ENCODE measurements around the gene MRC1. TPM values are rescaled to one million over a fixed set of nuclear protein-coding genes. Genes with fewer than 3 reads are reported as not detected.
A peak's percentile ranks its signal among the peaks of the same experiment; 100 is the strongest.

Gene MRC1
- total and polyA plus RNA-seq, 5 experiments from 2014 or later = 1.2 to 1.3 TPM; not detected in 3

DNA sequence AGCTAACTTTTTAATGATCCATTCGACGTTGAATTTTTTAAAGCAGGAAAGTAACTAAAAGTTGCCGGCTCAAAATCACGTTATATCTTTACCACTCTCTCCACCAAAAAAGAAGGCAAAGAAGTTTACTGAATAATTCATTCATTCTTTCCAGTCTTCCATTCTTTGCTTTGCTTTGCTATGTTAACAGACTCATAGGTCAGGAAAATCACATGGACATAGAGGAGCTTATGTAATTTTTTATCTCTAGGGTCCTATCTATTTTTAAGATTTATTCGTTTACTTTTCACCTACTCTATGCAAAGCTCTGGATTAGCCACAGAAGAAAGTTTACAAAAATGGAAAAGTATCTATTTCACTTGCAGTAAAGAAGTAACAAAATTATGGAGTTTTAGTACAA lies 52.6 kb downstream of the MRC1 start:
- POLR2A ChIA-PET = no interaction called here
- ATAC-seq (no peak), DNase-seq (no peak)
- no peaks in the 10 kb centered on the region for H3K36me3 Mint-ChIP-seq
- no peak overlapping the region for H3K27ac Mint-ChIP-seq
- H3K27me3 Mint-ChIP-seq = peaks cover 0 to 6% (median 0%) of the 10 kb centered on the region in 5 donors
- peaks cover 0 to 12% (median 3%) of the 10 kb centered on the region in 9 donors for H3K9me3 Mint-ChIP-seq
- no peak overlapping the region for H3K4me3 Mint-ChIP-seq
- H3K4me1 Mint-ChIP-seq = peaks cover 0 to 7% (median 3%) of the 10 kb centered on the region in 4 donors

DNA sequence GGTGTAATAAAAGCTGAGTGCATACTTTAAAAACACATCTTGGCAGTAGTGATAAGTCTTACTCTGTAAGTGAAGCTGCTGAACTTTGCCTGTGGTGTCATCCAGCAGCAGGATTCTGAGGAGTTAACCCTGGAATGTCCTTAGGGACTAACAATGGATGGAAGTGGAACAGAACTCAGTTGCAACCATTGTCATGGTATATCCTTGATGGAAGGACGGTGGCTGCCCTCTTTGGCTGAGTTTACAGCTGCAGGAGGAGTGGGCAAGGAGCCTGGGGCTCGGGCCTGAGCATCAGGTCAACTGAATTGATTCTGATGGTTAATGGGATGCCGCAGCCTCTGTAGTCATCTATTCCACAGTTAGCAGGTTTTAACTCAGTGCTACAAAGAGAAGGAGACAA lies 56.2 kb downstream of the MRC1 start:
- Mint-ChIP-seq H3K4me3 (no peak overlapping the region), H3K27me3 (peaks cover 0 to 11% (median 2%) of the 10 kb centered on the region in 5 donors), H3K4me1 (no peaks in the 10 kb centered on the region), H3K9me3 (peaks cover 0 to 3% (median 0%) of the 10 kb centered on the region in 9 donors), H3K36me3 (no peaks in the 10 kb centered on the region), H3K27ac (no peak overlapping the region)
- DNase-seq (no peak), ATAC-seq (no peak)
- POLR2A ChIA-PET = no interaction called here

DNA sequence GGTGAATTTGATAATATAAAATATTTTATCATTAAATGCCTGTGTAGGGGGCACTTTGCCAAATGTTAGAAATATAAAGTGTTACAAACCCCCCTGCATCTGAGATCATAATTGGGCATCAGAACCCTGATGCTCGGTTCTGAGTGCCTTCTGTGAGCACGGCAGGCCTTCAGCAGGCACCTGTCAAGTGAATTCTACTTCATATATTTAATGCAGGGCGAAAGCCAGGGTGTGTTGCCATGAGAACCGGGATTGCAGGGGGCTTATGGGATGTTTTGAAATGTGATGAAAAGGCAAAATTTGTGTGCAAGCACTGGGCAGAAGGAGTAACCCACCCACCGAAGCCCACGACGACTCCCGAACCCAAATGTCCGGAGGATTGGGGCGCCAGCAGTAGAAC lies 57.2 kb downstream of the MRC1 start:
- no peak overlapping the region for H3K27ac Mint-ChIP-seq
- H3K27me3 Mint-ChIP-seq = peaks cover 0 to 11% (median 2%) of the 10 kb centered on the region in 5 donors
- DNase-seq = no peak
- no peak overlapping the region for H3K4me3 Mint-ChIP-seq
- no peak for ATAC-seq
- H3K9me3 Mint-ChIP-seq = no peaks in the 10 kb centered on the region
- H3K36me3 Mint-ChIP-seq = no peaks in the 10 kb centered on the region
- POLR2A ChIA-PET = no interaction called here
- no peaks in the 10 kb centered on the region for H3K4me1 Mint-ChIP-seq

DNA sequence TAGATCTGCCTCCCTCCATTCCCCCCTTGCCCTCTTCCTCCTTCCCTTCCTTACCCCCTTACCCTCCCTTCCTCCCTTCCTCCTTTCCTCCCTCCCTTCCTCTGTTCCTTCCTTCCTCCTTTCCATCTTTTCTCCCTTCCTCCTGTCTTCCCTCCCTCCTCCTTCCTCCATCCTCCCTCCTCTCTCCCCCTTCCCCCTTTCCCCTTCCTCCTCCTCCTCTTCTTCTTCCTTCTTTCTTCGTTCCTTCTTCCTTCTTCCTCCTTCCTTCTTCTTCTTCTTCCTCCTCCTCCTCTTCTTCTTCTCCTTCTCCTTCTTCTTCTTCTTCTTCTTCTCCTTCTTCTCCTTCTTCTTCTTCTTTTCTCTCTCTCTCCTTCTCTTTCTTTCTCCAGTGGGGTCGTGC lies 57.9 kb downstream of the MRC1 start:
- peak overlapping the region in 1 of 10 donors; percentile 55 for H3K27ac Mint-ChIP-seq
- no peaks in the 10 kb centered on the region for H3K4me1 Mint-ChIP-seq

DNA sequence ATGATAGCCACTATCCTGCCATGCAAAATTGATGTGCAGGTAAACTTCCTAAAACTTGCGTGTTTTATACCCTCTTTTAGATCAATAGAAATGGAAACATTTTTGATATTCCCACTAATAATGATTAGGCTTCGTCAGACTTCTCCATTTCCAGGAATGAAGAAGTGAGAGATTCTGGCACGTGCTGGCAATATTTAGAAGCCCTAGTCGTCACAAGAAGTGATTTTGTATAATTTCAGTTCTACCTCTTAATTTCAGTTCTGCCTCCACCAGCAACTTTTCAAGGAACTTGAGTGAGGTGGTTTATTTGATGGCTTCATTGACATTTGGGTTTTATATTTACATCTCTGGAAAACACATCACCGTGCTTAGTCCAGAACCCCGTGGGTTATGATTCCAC lies 61.9 kb downstream of the MRC1 start:
- H3K27ac Mint-ChIP-seq = no peak overlapping the region
- no peak for DNase-seq
- no peak overlapping the region for H3K4me3 Mint-ChIP-seq
- ATAC-seq = no peak
- no peaks in the 10 kb centered on the region for H3K9me3 Mint-ChIP-seq
- H3K36me3 Mint-ChIP-seq = no peaks in the 10 kb centered on the region
- H3K4me1 Mint-ChIP-seq = no peaks in the 10 kb centered on the region
- POLR2A ChIA-PET = no interaction called here
- peaks cover 0 to 11% (median 2%) of the 10 kb centered on the region in 5 donors for H3K27me3 Mint-ChIP-seq

More for the DNA sequence above, 57.9 kb downstream of the MRC1 start:
- ATAC-seq (no peak), DNase-seq (no peak)
- H3K4me3 Mint-ChIP-seq = no peak overlapping the region
- no peaks in the 10 kb centered on the region for H3K9me3 Mint-ChIP-seq
- peaks cover 0 to 11% (median 2%) of the 10 kb centered on the region in 5 donors for H3K27me3 Mint-ChIP-seq
- no peaks in the 10 kb centered on the region for H3K36me3 Mint-ChIP-seq
- POLR2A ChIA-PET = no interaction called here

DNA sequence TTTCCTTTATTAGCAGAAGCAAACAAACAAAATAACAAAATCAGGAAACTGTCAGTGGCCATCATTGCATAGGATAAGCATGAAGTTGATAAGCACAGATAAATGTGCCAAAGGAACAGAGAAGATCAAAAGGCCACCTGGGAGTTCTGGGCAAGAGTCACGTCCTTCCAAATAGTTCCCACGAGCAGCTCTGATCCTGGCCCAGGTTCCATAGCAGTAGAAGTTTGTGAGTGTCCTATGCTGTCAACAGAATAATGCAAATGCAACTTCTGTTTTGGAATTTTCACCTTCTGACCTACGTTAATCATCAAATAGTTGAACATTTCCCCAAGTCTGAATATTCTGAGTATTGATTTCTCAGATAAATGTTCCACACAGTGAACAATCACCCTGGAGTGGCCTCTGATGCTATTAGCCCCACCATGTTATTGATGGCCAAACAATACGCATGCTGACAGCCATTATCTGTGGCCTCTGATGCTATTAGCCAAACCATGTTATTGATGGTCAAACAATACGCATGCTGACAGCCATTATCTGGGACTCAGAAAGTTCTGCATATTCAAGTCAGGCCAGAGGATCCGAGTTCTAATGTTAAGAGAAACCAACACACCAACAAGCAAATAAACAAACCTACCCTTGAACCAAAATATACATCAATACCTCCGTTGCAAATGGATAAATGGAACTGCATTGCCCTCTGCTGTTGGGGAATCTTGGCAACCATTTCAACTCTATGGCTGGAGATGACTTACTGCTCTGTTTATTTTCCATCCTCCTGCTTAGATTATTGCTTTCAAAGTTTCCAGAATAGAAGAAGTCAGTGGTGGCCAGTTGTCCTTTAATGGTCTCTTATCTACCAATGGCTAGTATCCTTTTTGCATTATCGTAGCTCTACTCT lies 63.3 kb downstream of the MRC1 start:
- no peak for ATAC-seq
- Mint-ChIP-seq H3K4me3 (no peak overlapping the region), H3K9me3 (no peaks in the 10 kb centered on the region), H3K4me1 (no peaks in the 10 kb centered on the region), H3K36me3 (no peaks in the 10 kb centered on the region), H3K27ac (no peak overlapping the region), H3K27me3 (peaks cover 0 to 4% (median 0%) of the 10 kb centered on the region in 5 donors)
- POLR2A ChIA-PET = no interaction called here
- no peak for DNase-seq

DNA sequence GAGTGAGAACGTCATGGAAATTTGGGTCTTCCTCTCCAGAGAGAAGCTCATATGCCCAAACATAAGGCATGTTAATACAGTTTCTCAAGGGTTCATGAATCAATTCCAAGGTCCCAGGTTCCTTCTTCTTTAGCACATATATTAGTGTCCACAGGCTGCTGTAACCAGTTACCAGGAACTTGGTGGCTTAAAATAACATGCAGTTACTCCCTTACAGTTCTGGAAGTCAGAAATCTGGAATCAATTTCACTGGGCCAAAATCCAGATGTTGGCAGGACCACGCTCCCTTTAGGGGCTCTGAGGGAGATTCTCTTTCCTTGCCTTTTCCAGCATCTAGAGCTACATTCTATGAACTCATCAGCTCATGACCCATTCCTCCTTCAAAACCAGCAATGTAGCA lies 64.8 kb downstream of the MRC1 start:
- Mint-ChIP-seq H3K9me3 (no peaks in the 10 kb centered on the region), H3K27ac (no peak overlapping the region), H3K4me1 (no peaks in the 10 kb centered on the region), H3K36me3 (no peaks in the 10 kb centered on the region), H3K4me3 (no peak overlapping the region), H3K27me3 (peaks cover 0 to 4% (median 0%) of the 10 kb centered on the region in 5 donors)
- ATAC-seq = no peak
- DNase-seq = no peak
- POLR2A ChIA-PET = no interaction called here

DNA sequence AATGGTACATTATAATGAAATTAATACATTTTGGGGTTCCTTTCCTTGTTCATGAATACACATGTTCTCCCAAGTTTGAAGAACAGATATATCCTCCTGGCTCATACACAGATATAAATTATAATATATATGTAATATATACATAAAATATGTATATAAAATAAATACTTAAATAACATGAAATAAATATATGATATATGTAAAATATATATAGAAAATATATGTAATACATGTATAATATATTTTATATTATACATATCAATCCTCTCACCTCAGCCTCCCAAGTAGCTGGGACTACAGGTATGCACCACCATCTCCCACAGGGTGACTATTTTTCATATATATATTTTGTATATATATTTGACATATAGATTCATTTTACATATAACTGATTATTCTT lies 68.0 kb downstream of the MRC1 start:
- H3K27ac Mint-ChIP-seq = no peak overlapping the region

DNA sequence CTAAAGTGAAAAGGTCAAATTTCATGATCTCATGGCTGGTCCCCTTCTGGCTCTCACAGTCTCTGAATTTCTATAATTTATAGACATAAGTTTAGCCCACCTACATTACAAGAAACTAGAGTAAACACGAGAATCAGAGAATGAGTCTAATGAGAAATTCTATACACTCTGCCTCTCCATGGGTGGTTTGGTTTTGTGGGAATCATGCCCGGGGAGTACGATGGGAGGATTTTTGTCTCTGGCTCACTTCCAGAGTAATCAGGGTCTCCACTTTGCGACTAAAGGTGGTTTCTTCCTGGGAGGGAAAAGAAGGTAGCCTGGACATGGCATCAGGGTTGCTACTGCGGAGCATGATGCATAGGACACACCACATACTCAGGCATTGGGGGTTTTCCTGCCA lies 69.7 kb downstream of the MRC1 start:
- POLR2A ChIA-PET = no interaction called here
- H3K27ac Mint-ChIP-seq = no peak overlapping the region
- no peaks in the 10 kb centered on the region for H3K4me1 Mint-ChIP-seq

More for the DNA sequence above, 68.0 kb downstream of the MRC1 start:
- ATAC-seq = no peak
- no peaks in the 10 kb centered on the region for H3K9me3 Mint-ChIP-seq
- POLR2A ChIA-PET = no interaction called here
- H3K4me1 Mint-ChIP-seq = no peaks in the 10 kb centered on the region
- H3K27me3 Mint-ChIP-seq = peaks cover 0 to 4% (median 0%) of the 10 kb centered on the region in 5 donors
- H3K36me3 Mint-ChIP-seq = no peaks in the 10 kb centered on the region
- H3K4me3 Mint-ChIP-seq = no peak overlapping the region
- no peak for DNase-seq

DNA sequence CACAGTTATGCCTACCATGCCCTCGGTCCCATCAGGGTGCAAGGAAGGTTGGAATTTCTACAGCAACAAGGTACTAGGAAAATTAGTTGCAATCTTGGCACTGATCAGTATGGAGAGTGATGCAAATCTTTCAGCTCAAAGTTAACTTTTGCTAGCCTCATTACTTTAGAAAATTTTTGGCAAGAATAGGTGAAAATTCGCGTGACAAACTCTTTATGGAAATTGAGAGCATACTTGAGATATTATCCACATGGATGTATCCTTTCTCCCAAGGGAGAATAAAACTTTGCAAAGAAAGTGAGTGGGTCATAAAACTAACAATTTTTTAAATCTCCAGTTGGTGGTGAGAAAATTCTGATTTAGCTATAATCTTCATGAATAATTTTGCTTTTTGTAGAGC lies 71.5 kb downstream of the MRC1 start:
- Mint-ChIP-seq H3K4me1 (no peaks in the 10 kb centered on the region), H3K27ac (no peak overlapping the region), H3K36me3 (no peaks in the 10 kb centered on the region), H3K27me3 (peaks cover 0 to 3% (median 0%) of the 10 kb centered on the region in 5 donors), H3K9me3 (peaks cover 0 to 10% (median 2%) of the 10 kb centered on the region in 9 donors), H3K4me3 (no peak overlapping the region)
- ATAC-seq = no peak
- POLR2A ChIA-PET = no interaction called here
- no peak for DNase-seq

More for the DNA sequence above, 69.7 kb downstream of the MRC1 start:
- ATAC-seq (no peak), DNase-seq (no peak)
- Mint-ChIP-seq H3K4me3 (no peak overlapping the region), H3K27me3 (peaks cover 0 to 4% (median 0%) of the 10 kb centered on the region in 5 donors), H3K36me3 (no peaks in the 10 kb centered on the region), H3K9me3 (peaks cover 0 to 4% (median 0%) of the 10 kb centered on the region in 9 donors)

DNA sequence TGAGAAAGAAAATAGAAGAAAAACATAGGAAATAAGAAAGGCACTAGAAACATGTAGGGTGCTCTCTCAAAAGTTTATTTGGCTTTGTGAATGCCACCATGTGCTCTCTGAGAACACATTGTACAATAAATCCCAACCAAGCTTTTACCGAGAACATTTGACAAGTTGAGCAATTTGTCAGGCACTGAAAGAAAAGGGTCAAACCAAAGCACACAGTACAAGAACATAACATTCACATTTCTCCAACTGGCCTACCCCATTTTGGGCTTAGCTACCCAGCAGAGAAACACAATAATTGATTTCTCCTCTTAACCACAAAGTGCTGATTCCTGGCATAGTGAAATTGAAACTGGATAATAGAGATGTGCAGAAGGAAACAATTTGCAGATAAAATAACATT lies 73.4 kb downstream of the MRC1 start:
- DNase-seq (no peak), ATAC-seq (no peak)
- Mint-ChIP-seq H3K4me3 (no peak overlapping the region), H3K27ac (no peak overlapping the region), H3K4me1 (no peaks in the 10 kb centered on the region), H3K27me3 (no peaks in the 10 kb centered on the region), H3K9me3 (peaks cover 0 to 10% (median 2%) of the 10 kb centered on the region in 9 donors), H3K36me3 (no peaks in the 10 kb centered on the region)
- POLR2A ChIA-PET = no interaction called here

DNA sequence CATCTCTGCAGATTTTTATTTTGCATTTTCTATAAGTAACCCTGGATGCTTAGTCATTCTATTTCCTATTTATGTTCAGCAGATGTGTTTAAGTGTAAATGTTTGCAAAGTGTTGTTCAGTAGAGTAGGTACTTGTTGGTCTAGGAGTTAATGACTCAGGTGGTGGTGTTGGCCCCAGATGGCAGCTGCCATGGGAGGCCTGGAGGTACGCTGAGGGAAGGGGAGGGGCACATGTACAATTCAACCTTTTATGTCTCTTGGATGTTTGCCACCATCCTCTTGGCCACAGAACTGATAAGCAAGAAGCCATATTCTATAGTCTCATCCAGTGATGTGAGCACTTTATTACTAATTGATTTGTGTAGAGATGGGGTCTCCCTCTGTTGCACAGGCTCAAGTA lies 74.5 kb downstream of the MRC1 start:
- POLR2A ChIA-PET = no interaction called here
- Mint-ChIP-seq H3K9me3 (peaks cover 0 to 10% (median 2%) of the 10 kb centered on the region in 9 donors), H3K27me3 (no peaks in the 10 kb centered on the region), H3K36me3 (no peaks in the 10 kb centered on the region), H3K4me3 (no peak overlapping the region), H3K4me1 (no peaks in the 10 kb centered on the region), H3K27ac (no peak overlapping the region)
- no peak for DNase-seq
- ATAC-seq = no peak

DNA sequence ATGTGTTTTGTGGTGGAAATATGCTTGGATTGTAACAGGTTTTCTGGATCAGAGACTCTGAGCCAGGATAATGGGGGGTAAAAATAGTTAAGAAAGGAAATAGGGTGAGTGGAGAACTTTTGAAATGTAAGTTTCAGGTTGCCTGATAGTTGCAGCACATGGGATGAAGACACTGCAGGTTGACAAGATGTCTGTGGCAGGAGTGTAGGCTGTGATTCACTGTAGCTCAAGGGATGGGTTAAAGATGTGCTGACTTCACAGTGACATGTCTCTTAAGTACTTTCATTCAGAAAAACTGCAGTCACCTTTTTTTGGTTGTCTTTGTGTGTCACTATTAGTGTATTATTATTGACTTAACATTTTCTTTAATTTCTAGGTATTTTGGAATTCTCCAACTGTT lies 79.0 kb downstream of the MRC1 start:
- Mint-ChIP-seq H3K4me1 (no peaks in the 10 kb centered on the region), H3K36me3 (no peaks in the 10 kb centered on the region), H3K27ac (no peak overlapping the region), H3K9me3 (peaks cover 0 to 10% (median 3%) of the 10 kb centered on the region in 9 donors), H3K27me3 (peaks cover 0 to 2% (median 0%) of the 10 kb centered on the region in 5 donors), H3K4me3 (no peak overlapping the region)
- POLR2A ChIA-PET = no interaction called here
- ATAC-seq (no peak), DNase-seq (no peak)

DNA sequence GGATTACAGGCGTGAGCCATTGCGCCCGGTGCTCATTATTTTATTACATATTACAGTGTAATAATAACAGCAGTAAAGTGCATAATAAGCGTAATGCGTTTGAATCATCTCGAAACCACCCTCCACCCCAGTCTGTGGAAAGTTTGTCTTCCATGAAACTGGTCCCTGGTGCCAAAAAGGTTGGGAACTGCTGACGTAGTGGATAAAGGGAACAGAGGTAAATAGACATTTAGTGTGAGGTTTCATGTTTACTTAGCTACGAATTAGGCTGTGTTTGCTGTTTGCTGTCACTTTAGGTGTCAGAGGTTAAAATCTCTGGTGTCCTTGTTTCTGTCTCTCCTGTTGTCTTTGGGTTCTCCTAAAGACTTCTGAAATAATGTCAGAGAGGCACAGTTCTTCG lies 82.3 kb downstream of the MRC1 start:
- H3K4me1 Mint-ChIP-seq = no peaks in the 10 kb centered on the region
- POLR2A ChIA-PET = no interaction called here
- ATAC-seq (no peak), DNase-seq (no peak)
- no peak overlapping the region for H3K4me3 Mint-ChIP-seq
- H3K36me3 Mint-ChIP-seq = no peaks in the 10 kb centered on the region
- H3K27ac Mint-ChIP-seq = no peak overlapping the region
- H3K9me3 Mint-ChIP-seq = peaks cover 0 to 2% (median 0%) of the 10 kb centered on the region in 9 donors
- H3K27me3 Mint-ChIP-seq = peaks cover 0 to 5% (median 3%) of the 10 kb centered on the region in 5 donors
